HUES6 (cell line): ENCODE results near the gene BNIPL.

Experiments used
- H3K27ac ChIP-seq: 2 replicates; pipeline ENCODE4 v1.7.0; 2013; ENCODE audit warnings: low read depth, mild to moderate bottlenecking, low read length, inconsistent platforms
- H3K27me3 ChIP-seq: 2 replicates; pipeline ENCODE4 v1.6.1; 2013; ENCODE audit warnings: low read length; ENCODE audit not compliant: control insufficient read depth, insufficient read depth
- H3K36me3 ChIP-seq: 2 replicates; pipeline ENCODE4 v1.6.1; 2013; ENCODE audit warnings: low read length; ENCODE audit not compliant: control insufficient read depth, insufficient read depth
- H3K4me1 ChIP-seq: 2 replicates; pipeline ENCODE4 v1.6.1; 2013; ENCODE audit warnings: low read length; ENCODE audit not compliant: control insufficient read depth, insufficient read depth
- H3K4me3 ChIP-seq: 2 replicates; pipeline ENCODE4 v1.5.1; 2013; ENCODE audit warnings: low read depth, low read length
- H3K9ac ChIP-seq: one replicate; pipeline ENCODE4 v1.6.1; 2013; ENCODE audit warnings: mild to moderate bottlenecking, low read length
- H3K9me3 ChIP-seq: 2 replicates; pipeline ENCODE4 v1.6.1; 2013; ENCODE audit warnings: low read depth, low read length; ENCODE audit not compliant: control insufficient read depth, insufficient read depth

Gene BNIPL

DNA sequence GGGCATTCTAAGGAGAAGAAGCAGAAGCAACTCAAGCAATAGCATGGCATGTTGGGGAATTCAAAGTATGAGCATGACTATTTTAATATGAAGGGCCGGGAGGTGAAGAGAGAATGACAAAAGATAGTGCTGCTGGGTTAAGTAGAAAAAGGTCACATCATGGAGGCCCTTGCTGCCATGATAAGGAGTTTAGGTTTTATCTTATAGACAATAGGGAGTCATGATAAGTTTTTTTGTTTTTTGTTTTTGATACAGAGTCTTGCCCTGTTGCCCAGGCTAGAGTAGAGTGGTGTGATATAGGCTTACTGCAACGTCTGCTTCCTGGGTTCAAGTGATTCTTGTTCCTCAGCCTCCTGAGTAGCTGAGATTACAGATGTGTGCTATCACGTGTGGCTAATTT, 3.1 kb downstream of the BNIPL start:
- peaks cover 7% of the 10 kb centered on the region; the same call in 1 of the 2 replicates for H3K36me3 ChIP-seq
- peaks cover 6% of the 10 kb centered on the region; the same call in 1 of the 2 replicates for H3K4me1 ChIP-seq

DNA sequence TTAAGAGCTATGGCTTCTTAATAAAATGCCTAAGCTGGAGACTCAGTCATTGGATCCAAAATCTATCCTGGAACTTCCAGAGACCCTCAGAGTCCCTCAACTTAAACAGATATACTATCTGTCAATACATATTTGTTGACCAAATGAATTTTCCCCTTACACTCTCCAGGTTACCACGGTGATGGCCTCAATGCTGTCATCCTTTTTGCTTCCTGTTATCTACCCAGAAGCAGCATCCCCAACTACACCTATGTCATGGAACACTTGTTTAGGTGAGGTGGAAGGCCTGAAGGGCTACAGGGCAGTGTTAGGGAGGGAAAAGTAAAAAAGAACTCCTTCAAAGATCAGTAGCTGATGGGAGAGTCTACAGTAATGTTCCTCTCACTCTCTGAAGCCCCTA, 6.8 kb downstream of the BNIPL start:
- H3K9me3 ChIP-seq, result no peaks in the 10 kb centered on the region
- no peak overlapping the region for H3K4me3 ChIP-seq
- no peak overlapping the region for H3K27ac ChIP-seq
- no peaks in the 10 kb centered on the region for H3K36me3 ChIP-seq
- no peak overlapping the region for H3K9ac ChIP-seq
- H3K27me3 ChIP-seq, result no peaks in the 10 kb centered on the region
- H3K4me1 ChIP-seq, result peaks cover 4% of the 10 kb centered on the region; the same call in 1 of the 2 replicates

More for the DNA sequence above, 3.1 kb downstream of the BNIPL start:
- H3K27ac ChIP-seq, result no peak overlapping the region
- no peaks in the 10 kb centered on the region for H3K27me3 ChIP-seq
- H3K4me3 ChIP-seq, result no peak overlapping the region
- no peak overlapping the region for H3K9ac ChIP-seq
- no peaks in the 10 kb centered on the region for H3K9me3 ChIP-seq

DNA sequence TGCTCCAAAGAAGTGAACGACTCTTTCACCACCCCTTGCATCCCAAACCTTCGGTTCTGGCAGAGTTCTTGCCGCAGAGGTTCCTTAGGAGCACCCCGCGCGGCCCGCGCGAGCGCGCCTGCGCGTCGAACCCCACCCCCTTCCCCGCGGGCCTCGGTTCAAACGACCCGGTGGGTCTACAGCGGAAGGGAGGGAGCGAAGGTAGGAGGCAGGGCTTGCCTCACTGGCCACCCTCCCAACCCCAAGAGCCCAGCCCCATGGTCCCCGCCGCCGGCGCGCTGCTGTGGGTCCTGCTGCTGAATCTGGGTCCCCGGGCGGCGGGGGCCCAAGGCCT, 11.2 kb downstream of the BNIPL start, which contains the start of gene C1orf56:
Gene C1orf56, plus strand, starts transcription at position 161 of the 334 bp plus-strand sequence. Its CDS starts 97 bp downstream, at position 258.
- Histone ChIP-seq H3K4me3 (peak within 1 kb of the TSS; percentile 81), H3K4me1 (peaks cover 4% of the 10 kb centered on the region), H3K36me3 (peaks cover 18% of the 10 kb centered on the region), H3K9ac (peak within 1 kb of the TSS; percentile 85), H3K9me3 (no peaks in the 10 kb centered on the region), H3K27ac (peak within 1 kb of the TSS; percentile 82), H3K27me3 (no peaks in the 10 kb centered on the region)

DNA sequence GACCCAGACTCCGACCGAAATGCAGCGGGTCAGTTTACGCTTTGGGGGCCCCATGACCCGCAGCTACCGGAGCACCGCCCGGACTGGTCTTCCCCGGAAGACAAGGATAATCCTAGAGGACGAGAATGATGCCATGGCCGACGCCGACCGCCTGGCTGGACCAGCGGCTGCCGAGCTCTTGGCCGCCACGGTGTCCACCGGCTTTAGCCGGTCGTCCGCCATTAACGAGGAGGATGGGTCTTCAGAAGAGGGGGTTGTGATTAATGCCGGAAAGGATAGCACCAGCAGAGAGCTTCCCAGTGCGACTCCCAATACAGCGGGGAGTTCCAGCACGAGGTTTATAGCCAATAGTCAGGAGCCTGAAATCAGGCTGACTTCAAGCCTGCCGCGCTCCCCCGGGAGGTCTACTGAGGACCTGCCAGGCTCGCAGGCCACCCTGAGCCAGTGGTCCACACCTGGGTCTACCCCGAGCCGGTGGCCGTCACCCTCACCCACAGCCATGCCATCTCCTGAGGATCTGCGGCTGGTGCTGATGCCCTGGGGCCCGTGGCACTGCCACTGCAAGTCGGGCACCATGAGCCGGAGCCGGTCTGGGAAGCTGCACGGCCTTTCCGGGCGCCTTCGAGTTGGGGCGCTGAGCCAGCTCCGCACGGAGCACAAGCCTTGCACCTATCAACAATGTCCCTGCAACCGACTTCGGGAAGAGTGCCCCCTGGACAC, 11.7 kb downstream of the BNIPL start:
- Histone ChIP-seq H3K4me1 (peaks cover 4% of the 10 kb centered on the region), H3K36me3 (peaks cover 24% of the 10 kb centered on the region), H3K27ac (peak overlapping the region; percentile 82), H3K4me3 (peak overlapping the region; percentile 81), H3K27me3 (no peaks in the 10 kb centered on the region), H3K9me3 (no peaks in the 10 kb centered on the region), H3K9ac (peak overlapping the region; percentile 85)

DNA sequence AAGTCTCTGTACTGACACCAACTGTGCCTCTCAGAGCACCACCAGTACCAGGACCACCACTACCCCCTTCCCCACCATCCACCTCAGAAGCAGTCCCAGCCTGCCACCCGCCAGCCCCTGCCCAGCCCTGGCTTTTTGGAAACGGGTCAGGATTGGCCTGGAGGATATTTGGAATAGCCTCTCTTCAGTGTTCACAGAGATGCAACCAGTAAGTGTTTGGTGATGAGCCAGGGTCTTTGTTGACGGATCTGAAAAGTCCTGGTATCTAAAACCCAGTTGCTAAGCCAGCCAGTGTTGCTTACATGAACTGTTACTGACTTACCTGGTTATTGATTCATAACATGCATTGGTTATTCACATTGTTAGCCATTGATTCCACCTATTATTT, 12.3 kb downstream of the BNIPL start:
- Histone ChIP-seq H3K27me3 (no peaks in the 10 kb centered on the region), H3K9ac (peak overlapping the region; percentile 85), H3K27ac (no peak overlapping the region), H3K36me3 (peaks cover 29% of the 10 kb centered on the region), H3K4me3 (peak overlapping the region; percentile 81), H3K9me3 (no peaks in the 10 kb centered on the region), H3K4me1 (peaks cover 4% of the 10 kb centered on the region)

DNA sequence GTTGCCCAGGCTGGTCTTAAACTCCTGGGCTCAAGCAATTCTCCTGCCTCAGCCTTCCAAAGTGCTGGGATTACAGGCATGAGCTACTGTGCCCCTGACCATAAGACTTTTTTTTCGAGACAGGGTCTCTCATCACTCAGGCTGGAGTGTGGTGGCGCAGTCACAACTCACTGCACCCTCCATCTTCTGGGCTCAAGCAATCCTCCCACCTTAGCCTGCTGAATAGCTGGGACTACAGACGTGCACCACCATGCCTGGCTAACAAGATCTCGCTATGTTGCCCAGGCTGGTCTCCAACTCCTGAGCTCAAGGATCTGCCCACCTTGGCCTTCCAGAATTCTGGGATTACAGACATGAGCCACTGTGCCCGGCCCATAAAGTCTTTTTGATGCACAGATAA, 13.1 kb downstream of the BNIPL start:
- H3K4me3 ChIP-seq, result no peak overlapping the region
- no peaks in the 10 kb centered on the region for H3K27me3 ChIP-seq

DNA sequence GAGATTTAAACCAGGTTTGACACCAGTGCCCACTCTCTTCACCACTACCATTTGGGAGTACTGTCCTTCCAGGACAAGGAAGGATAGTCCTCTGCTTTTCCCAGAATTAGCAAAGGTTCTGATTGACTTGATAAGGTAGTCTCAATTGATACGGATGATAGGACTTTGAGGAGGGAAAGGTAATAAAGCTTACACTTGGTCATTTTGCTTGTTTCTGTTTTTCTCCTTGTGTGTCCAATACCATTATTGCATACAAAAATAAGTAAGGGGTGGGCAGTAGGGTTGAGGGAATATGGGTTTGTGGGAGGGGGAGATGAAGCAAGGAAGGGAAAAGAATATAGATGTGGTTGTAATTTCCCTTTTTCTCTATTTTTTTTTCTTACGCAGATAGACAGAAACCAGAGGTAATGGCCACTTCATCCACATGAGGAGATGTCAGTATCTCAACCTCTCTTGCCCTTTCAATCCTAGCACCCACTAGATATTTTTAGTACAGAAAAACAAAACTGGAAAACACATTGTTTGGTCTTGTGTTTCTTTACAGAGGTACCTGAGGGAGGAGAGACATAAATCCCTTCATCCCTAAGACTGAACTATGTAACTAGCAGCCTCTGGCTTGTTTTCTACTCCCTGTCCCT, 13.8 kb downstream of the BNIPL start:
- Histone ChIP-seq H3K4me1 (peaks cover 4% of the 10 kb centered on the region), H3K9me3 (no peaks in the 10 kb centered on the region), H3K36me3 (peaks cover 45% of the 10 kb centered on the region), H3K27me3 (no peaks in the 10 kb centered on the region), H3K27ac (no peak overlapping the region), H3K9ac (no peak overlapping the region), H3K4me3 (no peak overlapping the region)

More for the DNA sequence above, 13.1 kb downstream of the BNIPL start:
- peaks cover 4% of the 10 kb centered on the region for H3K4me1 ChIP-seq
- peaks cover 37% of the 10 kb centered on the region for H3K36me3 ChIP-seq
- H3K27ac ChIP-seq, result no peak overlapping the region
- no peak overlapping the region for H3K9ac ChIP-seq
- H3K9me3 ChIP-seq, result no peaks in the 10 kb centered on the region

DNA sequence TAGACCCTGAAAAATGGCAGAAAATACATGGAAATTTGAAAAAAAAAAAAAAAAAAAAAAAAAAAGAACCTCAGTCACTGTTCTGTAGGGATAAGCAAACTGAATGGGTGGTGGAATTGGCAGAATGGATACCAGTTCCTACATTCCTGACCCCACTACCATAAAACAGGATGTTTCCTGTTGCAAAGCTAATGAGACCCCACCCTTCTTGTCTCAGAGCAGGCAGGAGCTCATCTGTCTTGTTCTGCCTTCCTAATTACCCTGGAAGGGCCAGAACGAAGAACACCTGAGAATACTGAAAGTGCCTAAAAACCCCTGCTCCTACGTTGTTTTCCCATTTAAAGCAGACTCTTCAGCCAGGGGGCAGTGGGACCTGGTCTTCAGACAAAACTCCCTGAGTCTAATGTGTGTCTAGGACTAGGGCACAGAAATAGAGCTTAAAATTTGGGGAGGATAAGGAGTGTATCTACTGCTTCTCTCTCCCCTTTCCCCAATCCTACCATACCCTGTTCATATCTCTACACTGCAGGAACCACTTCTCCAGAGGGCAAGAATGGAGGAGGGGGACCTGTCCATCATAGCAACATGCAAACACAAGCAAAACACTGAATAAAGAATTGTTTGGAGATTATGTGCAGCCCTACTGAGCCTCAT, 15.1 kb downstream of the BNIPL start:
- Histone ChIP-seq H3K4me3 (no peak overlapping the region), H3K27ac (no peak overlapping the region), H3K9ac (no peak overlapping the region), H3K9me3 (no peaks in the 10 kb centered on the region), H3K36me3 (peaks cover 58% of the 10 kb centered on the region), H3K27me3 (no peaks in the 10 kb centered on the region), H3K4me1 (peaks cover 5% of the 10 kb centered on the region)

DNA sequence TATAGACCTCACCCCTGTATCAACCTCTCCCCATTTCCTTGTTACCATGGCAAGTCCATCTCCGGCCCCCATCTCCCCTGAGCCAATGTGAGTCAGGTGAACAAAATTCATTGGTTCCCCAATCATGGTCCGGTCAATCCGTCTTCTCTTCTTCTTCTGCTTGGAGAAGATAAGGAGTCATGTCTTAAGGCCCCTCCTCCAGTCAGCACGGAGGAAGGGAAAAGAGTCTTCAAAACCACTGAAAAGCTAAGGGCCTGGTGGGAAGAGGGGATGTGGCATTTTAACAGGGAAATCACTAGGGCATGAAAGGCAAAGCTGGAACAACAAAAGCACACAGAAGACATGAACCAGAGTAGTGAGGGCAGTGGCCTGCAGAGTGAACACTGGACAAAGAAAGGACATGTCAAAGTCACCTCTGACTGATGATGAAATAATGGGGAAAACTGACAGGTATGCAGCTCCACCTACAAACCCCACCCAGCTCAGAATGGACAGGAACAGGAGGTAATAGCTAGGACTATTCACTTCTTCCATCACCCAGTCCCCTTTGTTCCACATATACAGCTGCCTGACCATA, 18.7 kb downstream of the BNIPL start:
- Histone ChIP-seq H3K4me3 (no peak overlapping the region), H3K36me3 (peaks cover 63% of the 10 kb centered on the region), H3K27ac (no peak overlapping the region), H3K27me3 (no peaks in the 10 kb centered on the region), H3K9me3 (no peaks in the 10 kb centered on the region), H3K9ac (no peak overlapping the region), H3K4me1 (peaks cover 15% of the 10 kb centered on the region)

DNA sequence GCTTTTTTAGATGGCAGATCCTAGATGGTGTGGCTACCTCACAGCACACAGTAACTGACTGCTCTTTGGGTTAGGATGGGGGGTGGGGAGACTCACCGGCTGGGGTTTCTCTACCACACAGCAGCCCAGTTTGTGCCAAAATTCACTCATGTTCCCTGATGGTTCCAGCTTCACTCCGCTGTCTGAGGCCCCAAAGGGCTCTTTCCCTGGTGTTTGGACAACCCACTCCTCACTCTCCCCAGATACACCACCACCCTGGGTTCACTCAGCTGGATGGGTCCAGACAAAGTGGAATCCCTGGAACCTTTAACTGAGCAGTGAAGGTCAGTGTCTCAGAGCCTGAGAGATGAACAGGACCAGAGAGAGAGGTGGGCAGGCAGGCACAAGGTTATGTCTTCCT, 19.2 kb downstream of the BNIPL start:
- no peak overlapping the region for H3K27ac ChIP-seq
- peaks cover 62% of the 10 kb centered on the region for H3K36me3 ChIP-seq
- no peak overlapping the region for H3K9ac ChIP-seq
- H3K27me3 ChIP-seq, result no peaks in the 10 kb centered on the region
- peaks cover 15% of the 10 kb centered on the region for H3K4me1 ChIP-seq
- H3K9me3 ChIP-seq, result no peaks in the 10 kb centered on the region
- H3K4me3 ChIP-seq, result no peak overlapping the region

DNA sequence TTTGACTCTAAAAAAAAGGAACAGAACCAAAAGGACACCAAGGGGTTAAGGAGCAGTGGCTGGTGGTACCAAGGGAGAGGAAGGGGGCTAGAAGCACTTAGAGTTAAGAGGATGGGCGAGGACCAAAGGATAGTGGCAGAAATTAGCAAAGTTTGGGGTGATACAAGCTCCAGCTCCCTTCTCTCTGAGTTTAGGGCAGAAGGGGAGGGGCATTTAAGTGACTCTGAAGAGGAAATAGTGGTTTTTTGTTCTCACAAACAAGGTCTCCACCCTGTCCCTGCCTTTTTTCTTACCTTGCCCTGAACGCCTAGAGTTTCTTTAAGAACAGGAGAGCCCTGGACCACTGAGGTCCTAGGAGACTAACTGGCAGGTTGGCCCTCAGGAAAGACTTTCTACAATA, 19.8 kb downstream of the BNIPL start:
- Histone ChIP-seq H3K36me3 (peaks cover 57% of the 10 kb centered on the region), H3K27ac (no peak overlapping the region), H3K9ac (no peak overlapping the region)

More for the DNA sequence above, 19.8 kb downstream of the BNIPL start:
- H3K4me1 ChIP-seq, result peaks cover 15% of the 10 kb centered on the region
- H3K4me3 ChIP-seq, result no peak overlapping the region
- no peaks in the 10 kb centered on the region for H3K9me3 ChIP-seq
- no peaks in the 10 kb centered on the region for H3K27me3 ChIP-seq
